HG02885 (cell line): Measurements from ENCODE around the gene TRPM3.

Experiments
- ATAC-seq: cut with Tn5 transposase; IDR thresholded peaks from one replicate; pipeline ENCODE4 v1.9.1; 2021; ENCODE audit warnings: mild to moderate bottlenecking; ENCODE audit not compliant: unreplicated experiment, poor library complexity

TRPM3 gene

GRCh38 chr9:71105192-71105591 lies 16.2 kb downstream of the TRPM3 start:
- no peak for ATAC-seq

GRCh38 chr9:71098801-71099200 lies 22.6 kb downstream of the TRPM3 start:
- ATAC-seq = no peak

- no peak for ATAC-seq
Measured at GRCh38 chr9:71097671-71098070, 23.8 kb downstream of the TRPM3 start.

GRCh38 chr9:71096421-71097108 lies 24.9 kb downstream of the TRPM3 start:
- no peak for ATAC-seq

- ATAC-seq = no peak
Measured at GRCh38 chr9:71094708-71095251, 26.6 kb downstream of the TRPM3 start.

GRCh38 chr9:71090896-71091295 lies 30.5 kb downstream of the TRPM3 start:
- no peak for ATAC-seq

- no peak for ATAC-seq
Measured at GRCh38 chr9:71079451-71079850, 42.0 kb downstream of the TRPM3 start.

GRCh38 chr9:71076096-71076495 lies 45.3 kb downstream of the TRPM3 start:
- no peak for ATAC-seq

GRCh38 chr9:71073494-71073893 lies 47.9 kb downstream of the TRPM3 start:
- no peak for ATAC-seq

GRCh38 chr9:71072587-71072986 lies 48.8 kb downstream of the TRPM3 start:
- ATAC-seq = no peak

GRCh38 chr9:71071633-71072032 lies 49.8 kb downstream of the TRPM3 start:
- ATAC-seq = no peak

GRCh38 chr9:71058660-71059059 lies 62.8 kb downstream of the TRPM3 start:
- no peak for ATAC-seq

GRCh38 chr9:71052287-71052686 lies 69.1 kb downstream of the TRPM3 start:
- no peak for ATAC-seq

GRCh38 chr9:71048280-71048679 lies 73.1 kb downstream of the TRPM3 start:
- no peak for ATAC-seq

- ATAC-seq = no peak
Measured at GRCh38 chr9:71042448-71042990, 78.9 kb downstream of the TRPM3 start.

- ATAC-seq = no peak
Measured at GRCh38 chr9:71037521-71037920, 83.9 kb downstream of the TRPM3 start.

GRCh38 chr9:71036501-71036900 lies 84.9 kb downstream of the TRPM3 start:
- ATAC-seq = no peak

GRCh38 chr9:71032779-71033178 lies 88.6 kb downstream of the TRPM3 start:
- ATAC-seq = no peak

GRCh38 chr9:71025728-71026127 lies 95.7 kb downstream of the TRPM3 start:
- no peak for ATAC-seq

GRCh38 chr9:71025201-71025600 lies 96.2 kb downstream of the TRPM3 start:
- ATAC-seq = no peak

- ATAC-seq = no peak
Measured at GRCh38 chr9:71010258-71010657, 111.2 kb downstream of the TRPM3 start.

- no peak for ATAC-seq
Measured at GRCh38 chr9:71005456-71005855, 116.0 kb downstream of the TRPM3 start.
